ENCODE results near the gene CANX.

DNA sequence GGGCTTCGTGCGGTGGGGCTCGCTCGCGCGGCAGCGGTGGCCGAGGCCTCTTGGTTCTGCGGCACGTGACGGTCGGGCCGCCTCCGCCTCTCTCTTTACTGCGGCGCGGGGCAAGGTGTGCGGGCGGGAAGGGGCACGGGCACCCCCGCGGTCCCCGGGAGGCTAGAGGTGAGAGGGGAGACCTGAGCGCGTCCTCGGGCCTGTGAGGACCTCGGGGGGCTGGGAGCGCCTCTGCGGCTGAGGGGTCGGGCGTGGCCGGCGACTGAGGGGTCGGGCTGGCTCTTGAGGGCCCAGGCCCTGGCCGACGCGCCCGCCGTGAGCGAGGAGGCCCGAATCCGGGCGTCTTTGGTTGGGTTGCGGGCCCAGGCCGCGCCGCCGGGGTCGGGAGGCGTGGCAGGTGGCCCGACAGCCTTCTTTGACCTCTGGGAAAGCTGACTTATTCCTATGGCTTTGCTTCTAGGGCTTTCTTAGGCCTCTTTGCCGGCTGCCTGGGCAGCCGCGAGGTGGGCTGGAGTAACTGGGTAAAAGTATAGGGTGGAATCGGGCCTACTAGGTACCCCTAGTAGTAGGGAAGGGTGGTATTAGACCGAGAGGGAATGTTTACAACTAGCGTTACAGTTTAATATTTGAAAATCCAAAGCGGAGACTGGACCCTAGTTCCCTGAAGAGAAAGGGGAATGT, at the start of gene CANX:
- TF ChIP-seq, protein P1, sequence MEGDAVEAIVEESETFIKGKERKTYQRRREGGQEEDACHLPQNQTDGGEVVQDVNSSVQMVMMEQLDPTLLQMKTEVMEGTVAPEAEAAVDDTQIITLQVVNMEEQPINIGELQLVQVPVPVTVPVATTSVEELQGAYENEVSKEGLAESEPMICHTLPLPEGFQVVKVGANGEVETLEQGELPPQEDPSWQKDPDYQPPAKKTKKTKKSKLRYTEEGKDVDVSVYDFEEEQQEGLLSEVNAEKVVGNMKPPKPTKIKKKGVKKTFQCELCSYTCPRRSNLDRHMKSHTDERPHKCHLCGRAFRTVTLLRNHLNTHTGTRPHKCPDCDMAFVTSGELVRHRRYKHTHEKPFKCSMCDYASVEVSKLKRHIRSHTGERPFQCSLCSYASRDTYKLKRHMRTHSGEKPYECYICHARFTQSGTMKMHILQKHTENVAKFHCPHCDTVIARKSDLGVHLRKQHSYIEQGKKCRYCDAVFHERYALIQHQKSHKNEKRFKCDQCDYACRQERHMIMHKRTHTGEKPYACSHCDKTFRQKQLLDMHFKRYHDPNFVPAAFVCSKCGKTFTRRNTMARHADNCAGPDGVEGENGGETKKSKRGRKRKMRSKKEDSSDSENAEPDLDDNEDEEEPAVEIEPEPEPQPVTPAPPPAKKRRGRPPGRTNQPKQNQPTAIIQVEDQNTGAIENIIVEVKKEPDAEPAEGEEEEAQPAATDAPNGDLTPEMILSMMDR (IDR thresholded peaks at IDR 0.05; ENCODE audit: low read depth, low read length), result no peak
- TF ChIP-seq POLR2A (IDR thresholded peaks at IDR 0.05; ENCODE audit: extremely low read depth, insufficient read length), result peak; percentile 29

Data from NB4 (cell line).